HG02938 (cell line): ENCODE data around the gene ELOVL7.
"Not testable (repeated sequence)": the region's sequence is repeated elsewhere in the genome, so short reads cannot be mapped to it uniquely, and the experiment has no call there.

Experiments
- ATAC-seq: cut with Tn5 transposase; IDR thresholded peaks from one replicate; pipeline ENCODE4 v1.9.1; 2021; ENCODE audit warnings: mild to moderate bottlenecking, moderate library complexity; ENCODE audit not compliant: unreplicated experiment

ELOVL7 gene

DNA sequence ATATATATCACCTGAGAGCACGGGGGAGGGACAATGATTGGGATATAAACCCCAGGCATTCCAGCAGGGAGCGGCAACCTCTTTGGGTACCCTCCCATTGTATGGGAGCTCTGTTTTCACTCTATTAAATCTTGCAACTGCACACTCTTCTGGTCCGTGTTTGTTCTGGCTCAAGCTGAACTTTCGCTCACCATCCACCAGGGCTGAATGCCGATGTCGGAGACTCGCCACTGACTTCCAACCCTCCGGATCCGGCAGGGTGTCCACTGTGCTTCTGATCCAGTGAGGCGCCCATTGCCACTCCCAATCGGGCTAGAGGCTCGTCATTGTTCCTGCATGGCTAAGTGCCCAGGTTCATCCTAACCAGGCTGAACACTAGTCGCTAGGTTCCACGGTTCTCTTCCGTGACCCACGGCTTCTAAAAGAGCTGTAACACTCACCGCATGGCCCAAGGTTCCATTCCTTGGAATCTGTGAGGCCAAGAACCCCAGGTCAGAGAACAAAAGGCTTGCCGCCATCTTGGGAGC lies 48.6 kb downstream of the ELOVL7 start:
- not testable (repeated sequence) for ATAC-seq

DNA sequence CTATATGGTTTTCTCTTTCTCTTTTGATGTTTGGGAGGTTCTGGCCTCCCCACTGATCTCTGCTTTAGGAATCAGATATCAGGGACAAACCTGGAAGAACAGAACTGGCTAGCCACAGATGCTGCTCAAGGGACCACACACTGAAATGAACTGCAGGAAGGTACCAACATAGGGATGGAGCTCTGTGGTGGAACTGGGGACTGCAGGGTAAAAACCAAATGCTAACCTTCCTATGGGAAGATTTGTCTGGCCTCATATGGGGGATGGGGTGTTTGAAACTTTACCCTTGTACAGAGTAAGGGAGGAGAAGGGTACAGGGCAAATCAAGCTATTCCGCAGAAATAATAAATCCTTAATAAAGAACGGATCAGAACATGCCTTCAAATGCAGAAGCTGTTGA lies 49.4 kb downstream of the ELOVL7 start:
- no peak for ATAC-seq

DNA sequence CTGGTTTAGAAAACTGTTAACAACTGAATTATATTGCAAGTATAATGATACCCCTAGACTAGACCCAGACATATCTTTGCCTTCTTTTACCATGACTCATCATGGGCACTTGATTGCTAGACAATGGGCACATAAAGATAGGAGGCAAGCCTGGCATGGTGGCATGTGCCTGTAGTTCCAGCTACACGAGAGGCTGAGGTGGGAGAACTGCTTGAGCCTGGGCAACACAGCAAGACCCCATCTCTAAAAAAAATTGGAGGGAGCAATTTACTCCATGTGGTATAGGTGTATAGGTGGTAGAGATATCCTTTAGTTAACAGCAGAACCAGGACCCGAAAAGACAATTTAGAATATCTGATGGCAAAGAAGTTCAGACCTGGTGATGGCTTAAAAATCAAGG lies 51.6 kb downstream of the ELOVL7 start:
- no peak for ATAC-seq

DNA sequence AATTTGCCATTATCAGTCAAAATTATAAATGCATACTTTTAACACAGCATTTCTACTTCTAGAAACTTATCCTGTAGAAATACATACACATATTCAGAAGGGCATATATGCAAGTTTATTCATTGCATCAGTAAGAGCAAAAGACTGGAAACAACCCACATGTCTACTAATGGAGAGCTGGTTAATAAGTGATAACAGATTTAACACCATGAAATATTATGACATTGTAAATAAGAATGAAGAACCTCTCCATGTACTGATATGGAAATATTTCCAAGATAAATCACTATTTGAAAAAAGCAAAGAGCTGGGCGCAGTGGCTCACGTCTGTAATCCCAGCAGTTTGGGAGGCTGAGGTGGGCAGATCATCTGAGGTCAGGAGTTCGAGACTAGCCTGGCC lies 54.5 kb downstream of the ELOVL7 start:
- ATAC-seq = no peak

DNA sequence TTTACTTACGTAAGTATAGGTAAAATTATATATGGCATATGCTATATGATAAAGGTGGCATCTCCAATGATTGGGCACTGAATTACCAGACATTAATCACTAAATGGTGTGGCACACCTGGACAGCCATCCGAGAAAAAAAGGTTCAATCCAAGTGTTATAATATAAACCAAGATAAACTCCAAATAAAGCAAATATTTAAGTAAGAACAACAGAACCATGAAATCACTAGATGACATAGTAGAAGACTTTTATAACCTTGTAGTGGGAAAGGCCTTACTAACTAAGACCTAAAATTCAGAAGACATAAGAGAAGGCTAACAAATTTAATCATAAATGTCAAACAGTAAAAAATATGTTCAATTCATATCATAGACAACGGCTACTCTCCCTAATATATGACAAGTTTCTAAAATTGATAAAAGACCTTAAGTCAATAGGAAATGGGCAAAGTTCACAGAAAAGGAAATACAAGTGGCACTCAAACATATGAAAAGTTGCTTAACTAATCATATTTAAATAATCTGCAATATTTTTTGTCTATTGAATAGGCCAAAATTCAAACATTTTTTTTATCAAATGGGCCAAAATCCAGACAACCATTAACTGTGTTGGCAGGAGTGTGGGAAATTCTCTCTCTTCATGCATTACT lies 55.1 kb downstream of the ELOVL7 start:
- ATAC-seq = no peak

DNA sequence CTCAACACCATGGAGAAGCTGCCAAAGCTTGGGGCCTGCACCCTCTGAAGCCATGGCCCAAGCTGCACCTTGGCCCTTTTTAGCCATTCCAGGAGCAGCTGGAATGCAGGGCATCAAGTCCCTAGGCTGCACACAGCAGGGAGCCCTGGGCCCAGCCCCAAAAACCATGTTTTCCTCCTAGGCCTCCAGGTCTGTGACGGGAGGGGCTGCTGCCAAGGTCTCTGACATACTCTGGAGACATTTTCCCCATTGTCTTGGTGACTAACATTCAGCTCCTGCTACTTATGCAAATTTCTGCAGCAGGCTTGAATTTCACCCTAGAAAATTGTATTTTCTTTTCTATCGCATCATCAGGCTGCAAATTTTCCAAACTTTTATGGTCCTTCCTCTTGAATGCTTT lies 64.6 kb downstream of the ELOVL7 start:
- ATAC-seq = no peak

DNA sequence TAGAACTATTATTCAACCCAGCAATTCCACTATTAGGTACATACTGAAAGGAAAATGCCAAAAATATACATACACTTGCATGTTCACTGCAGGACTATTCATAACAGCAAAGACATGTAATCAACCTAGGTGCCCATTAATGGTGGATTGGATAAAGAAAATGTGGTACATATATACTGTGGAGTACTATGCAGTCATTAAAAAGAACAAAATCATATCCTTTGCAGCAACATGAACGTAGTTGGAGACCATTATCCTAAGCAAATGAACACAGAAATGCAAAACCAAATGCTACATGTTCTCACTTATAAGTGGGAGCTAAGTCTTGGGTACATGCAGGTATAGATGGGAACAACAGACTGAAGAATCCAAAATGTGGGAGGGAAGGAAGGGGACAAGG lies 67.7 kb downstream of the ELOVL7 start:
- no peak for ATAC-seq

DNA sequence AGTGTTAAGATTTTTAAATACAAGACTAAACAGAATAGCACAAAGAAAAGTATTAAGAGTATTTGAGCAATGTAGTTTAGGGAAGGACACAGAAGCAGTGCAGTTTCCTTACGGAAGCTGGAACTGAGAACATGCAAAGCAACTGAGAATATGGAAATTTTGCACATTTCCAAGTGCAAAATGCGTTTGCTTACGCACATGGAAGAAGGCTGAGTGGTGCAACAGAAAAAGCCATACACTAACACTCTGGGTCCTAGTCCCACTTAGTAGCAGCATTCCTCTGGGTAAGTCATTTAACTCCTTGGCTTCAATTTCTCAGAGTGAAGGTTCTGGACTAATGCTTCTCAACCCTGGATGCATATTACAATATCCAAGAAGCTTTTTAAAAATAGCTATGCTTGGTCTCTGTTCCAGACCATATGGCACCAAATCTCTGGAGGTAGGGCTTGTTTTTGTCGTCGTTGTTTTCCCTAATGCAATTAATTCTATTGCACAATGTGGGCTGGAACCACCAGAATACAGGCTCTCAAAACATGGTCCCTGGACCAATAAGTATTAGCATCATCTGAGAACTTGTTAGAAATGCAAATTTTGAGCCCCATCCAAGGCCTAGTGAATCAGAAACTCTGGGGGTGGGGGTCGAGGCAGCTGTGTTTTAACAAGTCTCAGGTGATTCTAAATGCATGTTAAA lies 78.9 kb downstream of the ELOVL7 start:
- ATAC-seq = no peak

DNA sequence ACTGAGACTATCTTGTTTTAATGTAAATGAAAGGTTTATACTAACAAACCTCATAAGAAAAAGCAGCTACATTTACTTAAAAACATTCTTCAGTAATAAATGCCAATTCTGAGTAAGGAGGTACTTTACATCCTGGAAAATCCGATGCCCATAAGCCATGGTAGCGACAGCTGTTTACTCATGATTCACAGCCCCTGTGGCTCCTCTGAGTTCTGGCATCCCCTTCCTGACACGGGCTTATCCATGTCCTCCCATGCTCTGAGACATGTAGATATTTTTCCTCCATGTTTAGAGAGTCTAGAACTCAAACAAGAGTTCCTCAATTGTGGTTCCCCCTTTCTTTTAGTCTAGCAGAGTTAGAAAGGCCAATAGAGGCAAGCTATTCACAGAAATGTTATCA lies 81.0 kb downstream of the ELOVL7 start:
- no peak for ATAC-seq

DNA sequence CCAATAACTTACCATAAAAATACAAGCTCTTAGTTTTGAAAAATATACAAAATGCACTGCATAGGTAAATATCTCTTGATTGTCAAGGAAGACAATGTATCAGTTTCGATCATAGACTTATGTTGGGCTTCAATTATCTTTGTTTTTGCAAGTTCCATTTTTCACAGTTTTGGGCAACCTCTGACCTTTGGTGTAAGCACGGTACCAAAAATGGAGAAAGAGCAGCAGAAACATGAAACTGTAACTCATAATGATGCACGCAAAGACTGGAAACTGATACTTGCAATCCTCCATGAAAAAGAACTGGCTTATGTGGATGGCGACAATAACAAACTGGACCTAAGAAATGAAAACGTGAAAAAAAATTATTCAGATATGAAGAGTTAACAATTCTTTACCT lies 89.6 kb downstream of the ELOVL7 start:
- ATAC-seq = no peak

DNA sequence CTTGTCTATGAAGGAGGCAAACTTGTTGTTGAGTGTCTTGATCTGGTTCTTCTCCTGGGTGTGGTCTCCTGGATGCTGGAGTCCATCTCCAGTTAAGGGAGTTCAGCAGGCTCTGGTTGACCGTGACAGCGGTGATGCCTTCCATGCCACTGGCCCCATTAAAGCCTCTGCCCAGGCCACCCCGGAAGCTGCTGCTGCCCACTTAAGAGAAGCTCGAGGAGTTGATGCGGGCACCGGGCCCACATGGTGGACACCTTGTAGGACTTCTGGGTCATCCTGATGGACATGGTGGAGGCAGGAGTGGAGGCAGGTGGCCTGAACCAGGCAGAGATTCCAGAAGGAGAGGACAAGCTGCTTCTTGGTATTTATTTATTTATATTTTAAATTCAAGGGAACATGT lies 99.4 kb downstream of the ELOVL7 start:
- ATAC-seq = no peak

DNA sequence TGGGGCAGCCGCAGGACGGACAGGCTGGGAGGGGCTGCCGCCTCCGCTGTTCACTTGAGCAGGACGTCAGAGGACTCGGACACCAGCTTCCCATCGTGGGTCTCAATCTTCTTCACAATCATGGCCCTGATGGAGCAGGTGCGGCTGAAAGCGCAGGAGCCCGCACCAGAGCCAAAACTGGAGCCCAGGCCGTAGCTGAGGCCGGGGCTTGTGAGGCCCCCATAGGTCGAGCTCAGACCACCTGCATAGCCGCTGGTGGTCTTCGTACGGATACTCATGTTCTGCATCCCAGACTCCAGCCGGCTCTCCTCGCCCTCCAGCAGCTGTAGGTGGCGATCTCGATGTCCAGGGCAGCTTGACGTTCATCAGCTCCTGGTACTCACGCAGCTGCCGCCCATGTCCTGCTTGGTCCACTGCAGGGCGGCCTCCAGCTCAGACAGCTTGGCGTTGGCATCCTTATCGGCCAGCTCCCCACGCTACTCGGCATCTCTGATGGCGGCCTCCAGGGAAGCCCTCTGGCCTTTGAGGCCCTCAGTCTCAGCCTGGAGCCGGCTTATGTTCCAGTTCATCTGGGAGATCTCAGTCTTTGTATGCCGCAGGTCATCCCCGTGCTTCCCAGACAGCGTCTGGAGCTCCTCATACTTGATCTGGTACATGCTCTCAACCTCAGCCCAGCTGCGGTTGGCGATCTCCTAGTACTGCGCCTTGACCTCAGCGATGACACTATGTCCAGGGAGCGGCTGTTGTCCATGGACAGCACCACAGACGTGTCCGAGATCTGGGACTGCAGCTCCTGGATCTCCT lies 100.4 kb downstream of the ELOVL7 start:
- no peak for ATAC-seq

DNA sequence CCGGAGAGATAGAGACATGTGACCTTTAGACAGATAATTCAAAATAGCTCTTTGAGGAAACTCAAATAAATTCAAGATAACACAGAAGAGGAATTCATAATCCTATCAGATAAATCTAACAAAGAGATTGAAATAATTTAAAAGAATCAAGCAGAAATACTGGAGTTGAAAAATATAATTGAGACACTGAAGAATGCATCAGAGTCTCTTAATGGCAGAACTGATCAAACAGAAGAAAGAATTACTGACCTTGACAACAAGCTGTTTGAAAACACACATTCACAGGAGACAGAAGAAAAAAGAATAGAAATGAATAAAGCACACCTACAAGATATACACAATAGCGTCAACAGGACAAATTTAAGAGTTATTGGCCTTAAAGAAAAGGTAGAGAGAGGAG lies 103.7 kb downstream of the ELOVL7 start:
- ATAC-seq = no peak

DNA sequence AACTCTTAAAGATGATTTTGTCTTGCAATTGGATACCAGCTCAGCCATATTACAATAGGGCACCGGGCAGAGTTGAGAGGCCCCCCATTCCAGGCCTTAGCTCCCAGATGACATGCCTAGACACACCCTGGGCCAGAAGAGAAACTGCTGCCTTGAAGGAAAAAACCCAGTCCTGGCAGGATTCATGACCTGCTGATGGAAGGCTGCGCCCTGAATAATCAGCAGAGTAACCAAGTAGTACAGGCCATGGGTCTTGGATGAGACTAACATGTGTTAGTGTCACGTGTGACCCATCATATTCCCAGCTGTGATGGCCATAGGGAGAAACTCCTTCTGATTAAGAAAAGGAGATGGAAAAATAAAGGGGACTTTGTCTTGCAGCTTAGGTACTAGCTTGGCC lies 105.1 kb downstream of the ELOVL7 start:
- no peak for ATAC-seq

DNA sequence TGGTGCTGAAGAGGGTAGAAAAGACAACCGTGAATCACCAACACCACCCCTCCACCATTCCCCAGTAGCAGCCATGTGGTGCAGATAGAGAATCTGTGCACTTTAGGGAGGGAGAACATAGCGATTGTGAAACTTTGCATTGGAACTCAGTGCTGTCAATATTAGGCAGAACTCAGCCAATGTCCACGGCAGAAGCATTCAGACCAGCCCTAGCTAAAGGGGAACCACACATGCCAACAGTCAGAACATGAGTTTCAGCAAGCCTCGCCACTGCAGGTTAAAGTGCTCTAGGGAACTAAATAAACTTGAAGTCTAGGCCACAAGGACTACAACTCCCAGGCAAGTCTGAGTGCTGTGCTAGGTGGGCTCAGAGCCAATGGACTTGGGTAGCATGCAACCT lies 105.6 kb downstream of the ELOVL7 start:
- peak; percentile 78 for ATAC-seq

DNA sequence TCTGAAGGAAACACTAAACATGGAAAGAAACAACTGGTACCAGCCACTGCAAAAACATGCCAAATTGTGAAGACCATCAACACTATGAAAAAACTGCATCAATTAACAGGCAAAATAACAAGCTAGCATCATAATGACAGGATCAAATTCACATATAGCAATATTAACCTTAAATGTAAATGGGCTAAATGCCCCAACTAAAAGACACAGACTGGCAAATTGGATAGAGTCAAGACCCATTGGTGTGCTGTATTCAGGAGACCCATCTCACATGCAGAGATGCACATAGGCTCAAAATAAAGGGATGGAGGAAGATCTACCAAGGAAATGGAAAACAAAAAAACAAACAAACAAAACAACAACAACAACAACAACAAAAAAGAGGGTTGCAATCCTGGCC lies 113.2 kb downstream of the ELOVL7 start:
- ATAC-seq = not testable (repeated sequence)

DNA sequence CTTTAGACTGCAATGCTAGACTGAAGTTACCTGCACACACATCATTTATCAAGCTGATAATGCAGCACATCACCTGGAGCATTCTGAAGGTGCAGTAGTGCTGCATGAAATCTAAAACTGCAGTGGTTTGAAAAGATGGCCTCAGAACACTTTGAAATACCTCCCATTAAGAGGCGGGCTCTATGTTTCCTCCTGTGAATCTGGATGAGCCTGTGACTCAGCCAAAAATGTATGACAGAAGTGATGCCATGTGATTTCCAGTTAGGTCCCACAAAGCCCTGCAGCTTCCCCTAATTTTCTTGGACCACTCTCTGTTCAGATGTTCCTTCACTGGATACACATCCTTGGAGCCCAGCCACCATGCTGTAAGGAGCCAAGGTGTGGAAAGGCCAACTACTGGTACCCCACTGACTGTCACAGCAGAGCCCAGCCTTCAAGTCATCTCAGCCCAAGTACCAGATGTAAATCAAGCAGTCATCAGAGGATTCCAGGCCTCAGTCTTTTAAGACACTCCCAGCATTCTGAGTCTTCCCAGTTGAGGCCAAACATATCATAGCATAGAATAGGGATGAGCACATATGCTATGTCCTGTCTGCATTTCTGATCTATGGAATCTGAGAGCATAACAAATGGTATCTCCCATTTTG lies 116.9 kb downstream of the ELOVL7 start:
- ATAC-seq = no peak

DNA sequence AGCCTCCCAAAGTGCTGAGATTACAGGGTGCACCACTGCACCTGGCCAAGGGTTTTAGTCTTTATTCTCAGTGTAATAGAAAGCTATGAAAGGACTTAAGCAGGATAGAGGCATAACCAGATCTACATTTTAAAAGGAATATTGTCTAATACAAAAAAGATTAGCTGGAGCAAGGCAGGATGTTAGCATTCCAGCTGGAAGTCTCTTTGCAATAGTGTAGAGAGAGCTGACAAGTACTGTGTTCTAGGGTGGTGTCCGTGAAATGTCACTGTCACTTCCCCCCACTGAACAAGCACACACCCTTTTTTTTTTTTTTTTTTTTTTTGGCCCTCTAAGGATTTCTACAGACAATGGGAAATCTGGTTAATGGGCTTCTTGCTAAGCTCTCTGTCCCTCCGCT lies 119.9 kb downstream of the ELOVL7 start:
- ATAC-seq = no peak

DNA sequence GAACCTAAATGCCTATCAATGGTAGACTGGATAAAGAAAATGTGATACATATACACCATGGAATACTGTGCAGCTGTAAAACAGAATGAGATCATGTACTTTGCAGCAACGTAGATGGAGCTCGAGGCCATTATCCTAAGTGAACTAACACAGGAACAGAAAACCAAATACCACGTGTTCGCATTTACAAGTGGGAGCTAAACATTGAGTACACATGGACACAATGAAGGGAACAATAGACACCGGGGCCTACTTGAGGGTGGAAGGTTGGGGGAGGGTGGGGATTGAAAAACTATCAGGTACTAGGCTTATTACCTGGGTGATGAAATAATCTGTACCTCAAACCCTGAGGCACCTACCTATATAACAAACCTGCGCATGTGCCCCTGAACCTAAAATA lies 121.7 kb downstream of the ELOVL7 start:
- no peak for ATAC-seq

DNA sequence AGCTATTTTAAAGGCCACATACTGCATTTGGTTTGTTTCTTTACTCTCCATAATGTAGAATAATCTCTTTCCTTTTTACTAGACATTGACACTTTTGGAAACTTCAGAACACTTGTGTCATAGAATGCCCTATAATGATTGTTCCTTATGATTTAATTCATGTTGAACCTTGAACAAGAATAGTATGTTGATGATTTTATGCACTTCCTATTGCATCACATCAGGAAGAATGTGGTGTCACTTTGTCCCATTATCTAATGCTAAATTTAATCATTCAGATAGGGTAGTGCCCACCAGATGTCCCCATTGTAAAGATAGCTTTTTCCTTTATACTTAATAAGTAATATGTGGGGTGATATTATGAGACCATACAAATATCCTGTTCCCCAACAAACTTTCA lies 124.7 kb downstream of the ELOVL7 start:
- no peak for ATAC-seq

DNA sequence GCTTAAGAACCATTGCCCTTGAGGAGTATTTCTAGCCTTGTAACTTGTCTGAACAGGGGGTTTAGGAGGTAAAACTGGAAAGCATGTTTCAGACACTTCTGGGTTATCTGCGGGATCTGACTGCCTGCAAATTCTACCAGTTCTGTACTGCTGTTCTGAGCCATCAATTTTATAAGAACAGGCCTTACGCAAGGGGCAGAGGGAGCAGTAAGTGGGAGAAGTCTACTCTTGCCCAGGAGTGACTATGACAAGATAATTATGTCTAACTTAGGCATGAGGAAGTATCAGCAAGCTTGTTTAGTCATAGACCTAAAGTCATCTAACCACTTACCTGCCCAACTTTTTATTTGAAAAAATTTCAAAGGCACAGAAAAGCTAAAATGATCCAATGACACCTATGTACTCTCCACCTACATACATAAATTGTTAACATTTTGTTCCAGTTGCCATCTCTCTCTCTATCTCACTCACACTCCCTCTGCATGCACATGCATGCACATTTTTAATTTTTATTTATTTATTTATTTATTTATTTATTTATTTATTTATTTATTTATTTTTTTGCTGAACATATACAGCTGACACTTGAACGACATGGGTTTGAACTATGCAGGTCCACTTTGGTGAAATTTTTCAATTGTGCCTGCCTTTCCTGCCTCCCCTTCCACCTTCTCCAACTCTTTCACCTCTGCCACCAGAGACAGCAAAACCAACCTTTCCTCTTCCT lies 125.7 kb downstream of the ELOVL7 start:
- ATAC-seq = no peak
